Measurements from ENCODE around the gene CDYL2.

GRCh38 chr16:80692270-80692669, 112.1 kb downstream of the CDYL2 start:
- TF ChIP-seq CTCF (IDR thresholded peaks at IDR 0.05), result no peak
- no peak for TF ChIP-seq POLR2A (IDR thresholded peaks at IDR 0.05)

All from body of pancreas (tissue), 4 donors.